GM12874 (cell line): ENCODE results near the gene CANT1.

Experiments used
- CTCF ChIP-seq: IDR thresholded peaks from 2 replicates; pipeline ENCODE4 v1.5.1; 2011; ENCODE audit warnings: low read depth, mild to moderate bottlenecking, control low read depth, low read length, moderate library complexity; ENCODE audit not compliant: insufficient read depth

CANT1 gene

GRCh38 chr17:79023180-79023705, 13.7 kb upstream of the CANT1 start:
- TF ChIP-seq CTCF = no peak

- no peak for TF ChIP-seq CTCF
Measured at GRCh38 chr17:79022507-79022991, 13.0 kb upstream of the CANT1 start.

GRCh38 chr17:79020631-79021301, 11.2 kb upstream of the CANT1 start:
- TF ChIP-seq CTCF = no peak

- TF ChIP-seq CTCF = peak; percentile 39; the same call in 1 of the 2 replicates
Measured at GRCh38 chr17:79019632-79020584, 10.3 kb upstream of the CANT1 start.

- no peak for TF ChIP-seq CTCF
Measured at GRCh38 chr17:79019261-79019631, 9.7 kb upstream of the CANT1 start.

- no peak for TF ChIP-seq CTCF
Measured at GRCh38 chr17:79018370-79018695, 8.8 kb upstream of the CANT1 start.
